Measurements from ENCODE around the gene CCDC167. TPM values are rescaled to one million over a fixed set of nuclear protein-coding genes. Genes with fewer than 3 reads are reported as not detected.

The CCDC167 gene
- total RNA-seq, 1 experiment from 2014 or later = 35.7 TPM

Other genes starting within 250 kb of the CCDC167 start
- 7.8 and 8.2 TPM in 2 replicates for gene TBC1D22B, start 242.1 kb downstream of the CCDC167 start, total RNA-seq (2014; rRNA removed; shearing (Covaris generic))
- gene TMEM217, start 241.7 kb downstream of the CCDC167 start, total RNA-seq (2014; rRNA removed; shearing (Covaris generic)) = 1.4 and 1.8 TPM in 2 replicates
- 10.2 and 11.6 TPM in 2 replicates for gene RNF8, start 145.9 kb downstream of the CCDC167 start, total RNA-seq (2014; rRNA removed; shearing (Covaris generic))
- gene CMTR1, start 66.7 kb downstream of the CCDC167 start, total RNA-seq (2014; rRNA removed; shearing (Covaris generic)) = 23.6 and 28.3 TPM in 2 replicates
- gene MDGA1, start 198.0 kb upstream of the CCDC167 start, total RNA-seq (2014; rRNA removed; shearing (Covaris generic)) = not detected in 2 replicates

Measured in HT-29 (cell line).